Keratinocyte (primary cell): Measurements from ENCODE around the gene NBEAL2. TPM values are rescaled to one million over a fixed set of nuclear protein-coding genes. Genes with fewer than 3 reads are reported as not detected.

Experiments used
- DNase-seq: peaks from one replicate; pipeline ENCODE4 v3.0.0-alpha.2; 2011; ENCODE audit warnings: low read depth, missing footprints, low spot score
- FAIRE-seq: peaks from 2 replicates; lab custom pipeline; 2011; peaks lifted over from hg19 to GRCh38; lab: Jason Lieb, UNC
- H2AFZ ChIP-seq: 2 replicates; pipeline ENCODE4 v1.6.0; 2012; ENCODE audit warnings: low read length, control low read depth, inconsistent platforms; ENCODE audit not compliant: control insufficient read depth
- H3K27ac ChIP-seq: 2 replicates; pipeline ENCODE4 v1.5.1; 2011; ENCODE audit warnings: low read length; ENCODE audit not compliant: control insufficient read depth, insufficient read depth
- H3K27me3 ChIP-seq: 3 replicates; pipeline ENCODE4 v1.6.0; 2011; ENCODE audit warnings: low read length; ENCODE audit not compliant: control insufficient read depth, insufficient read depth; ENCODE audit errors: extremely low read depth
- H3K36me3 ChIP-seq, 2 experiments: 2 replicates in 1 of 2; 3 replicates in 1 of 2; pipeline ENCODE4 v1.5.1; 2011; ENCODE audit warnings: low read length in 2 of 2, mild to moderate bottlenecking in 1 of 2; ENCODE audit not compliant: control insufficient read depth in 2 of 2, insufficient read depth in 2 of 2; ENCODE audit errors: extremely low read depth in 1 of 2
- H3K4me1 ChIP-seq: 3 replicates; pipeline ENCODE4 v1.5.1; 2011; ENCODE audit warnings: low read length; ENCODE audit not compliant: control insufficient read depth, insufficient read depth; ENCODE audit errors: extremely low read depth
- H3K4me2 ChIP-seq: 3 replicates; pipeline ENCODE4 v1.6.0; 2011; ENCODE audit warnings: low read depth, low read length; ENCODE audit not compliant: control insufficient read depth, insufficient read depth; ENCODE audit errors: extremely low read depth
- H3K4me3 ChIP-seq, 3 experiments: fragments of 200-600 bp in 1 of 3; sonication (generic) in 1 of 3; 2 replicates in 2 of 3; 3 replicates in 1 of 3; pipeline ENCODE4 v1.5.1; 2011 to 2016; ENCODE audit warnings: low read length in 3 of 3, mild to moderate bottlenecking in 3 of 3, control low read depth in 2 of 3, inconsistent platforms in 1 of 3, low read depth in 1 of 3, mixed read lengths in 1 of 3, mixed run types in 1 of 3, moderate library complexity in 1 of 3; ENCODE audit not compliant: control insufficient read depth in 2 of 3, insufficient read depth in 2 of 3; ENCODE audit errors: extremely low read depth in 1 of 3
- H3K79me2 ChIP-seq: 2 replicates; pipeline ENCODE4 v1.6.0; 2012; ENCODE audit warnings: low read length; ENCODE audit not compliant: control insufficient read depth, insufficient read depth
- H3K9ac ChIP-seq: 3 replicates; pipeline ENCODE4 v1.6.0; 2011; ENCODE audit warnings: low read length; ENCODE audit not compliant: control insufficient read depth, insufficient read depth; ENCODE audit errors: extremely low read depth
- H3K9me1 ChIP-seq: 3 replicates; pipeline ENCODE4 v1.6.0; 2011; ENCODE audit warnings: low read length; ENCODE audit not compliant: control insufficient read depth, insufficient read depth; ENCODE audit errors: extremely low read depth
- H3K9me3 ChIP-seq: 2 replicates; pipeline ENCODE4 v1.5.1; 2012; ENCODE audit warnings: low read depth, low read length; ENCODE audit not compliant: control insufficient read depth
- H4K20me1 ChIP-seq: 3 replicates; pipeline ENCODE4 v1.6.0; 2011; ENCODE audit warnings: low read length; ENCODE audit not compliant: control insufficient read depth, insufficient read depth; ENCODE audit errors: extremely low read depth
- EZH2 ChIP-seq: IDR thresholded peaks from one replicate; pipeline ENCODE4 v1.6.1; 2012; ENCODE audit warnings: inconsistent platforms, mild to moderate bottlenecking, low read length, moderate library complexity
- dilution Hi-C: fragments of 300-500 bp; cut with MboI; formaldehyde crosslinking; loops from one replicate; pipeline ENCODE4 v1.7.0; 2020; ENCODE audit warnings: low sequenced_read_pairs; ENCODE audit not compliant: extremely low pct_ligation_motif_present
- polyA plus RNA-seq, 5 experiments: library from polyadenylated mRNA; depleted of rRNA in 3 of 5; stranded (reverse) in 3 of 5; stranded (forward) in 1 of 5; unstranded in 1 of 5; fragments of >200 nt; gene quantifications; 1 replicate in 1 of 5; 2 replicates in 3 of 5; 3 replicates in 1 of 5; pipeline versions ENCODE4 v1.2.1 to v1.2.3, GENCODE V29; 2011 to 2012; ENCODE audit warnings: missing spikeins in 2 of 5, low read depth in 1 of 5, low replicate concordance in 1 of 5
- TF ChIP-seq, protein P1 (sequence below), 3 experiments: IDR thresholded peaks in 1 of 3; conservative IDR thresholded peaks in 1 of 3; optimal IDR thresholded peaks in 1 of 3; 2 replicates in 2 of 3; 3 replicates in 1 of 3; pipeline versions ENCODE3 to v1.5.1; 2011; ENCODE audit warnings: low read length in 3 of 3, mild to moderate bottlenecking in 3 of 3, moderate library complexity in 2 of 3, control low read depth in 1 of 3, inconsistent platforms in 1 of 3; ENCODE audit not compliant: insufficient read depth in 2 of 3; ENCODE audit errors: extremely low read depth in 1 of 3

NBEAL2 gene
- polyA plus RNA-seq, 1 donor (not counting 4 experiments of a cell fraction or from before 2014, with no cell fraction given): 22.8 TPM

GRCh38 chr3:46970391-46971091 lies 8.9 kb upstream of the NBEAL2 start:
- Histone ChIP-seq H3K36me3 (peaks cover 20 to 25% of the 10 kb centered on the region in 2 experiments), H3K79me2 (peaks cover 96% of the 10 kb centered on the region), H3K9me3 (no peaks in the 10 kb centered on the region), H3K27ac (no peak overlapping the region), H3K9ac (no peak overlapping the region), H3K4me1 (peaks cover 24% of the 10 kb centered on the region), H2AFZ (no peak overlapping the region), H3K9me1 (peaks cover 5% of the 10 kb centered on the region), H4K20me1 (peaks cover 47% of the 10 kb centered on the region), H3K4me3 (no peak overlapping the region), H3K27me3 (no peaks in the 10 kb centered on the region), H3K4me2 (no peak overlapping the region)
- FAIRE-seq: no peak
- TF ChIP-seq, protein P1, sequence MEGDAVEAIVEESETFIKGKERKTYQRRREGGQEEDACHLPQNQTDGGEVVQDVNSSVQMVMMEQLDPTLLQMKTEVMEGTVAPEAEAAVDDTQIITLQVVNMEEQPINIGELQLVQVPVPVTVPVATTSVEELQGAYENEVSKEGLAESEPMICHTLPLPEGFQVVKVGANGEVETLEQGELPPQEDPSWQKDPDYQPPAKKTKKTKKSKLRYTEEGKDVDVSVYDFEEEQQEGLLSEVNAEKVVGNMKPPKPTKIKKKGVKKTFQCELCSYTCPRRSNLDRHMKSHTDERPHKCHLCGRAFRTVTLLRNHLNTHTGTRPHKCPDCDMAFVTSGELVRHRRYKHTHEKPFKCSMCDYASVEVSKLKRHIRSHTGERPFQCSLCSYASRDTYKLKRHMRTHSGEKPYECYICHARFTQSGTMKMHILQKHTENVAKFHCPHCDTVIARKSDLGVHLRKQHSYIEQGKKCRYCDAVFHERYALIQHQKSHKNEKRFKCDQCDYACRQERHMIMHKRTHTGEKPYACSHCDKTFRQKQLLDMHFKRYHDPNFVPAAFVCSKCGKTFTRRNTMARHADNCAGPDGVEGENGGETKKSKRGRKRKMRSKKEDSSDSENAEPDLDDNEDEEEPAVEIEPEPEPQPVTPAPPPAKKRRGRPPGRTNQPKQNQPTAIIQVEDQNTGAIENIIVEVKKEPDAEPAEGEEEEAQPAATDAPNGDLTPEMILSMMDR (optimal IDR thresholded peaks at IDR 0.05 in 1 of 3, IDR thresholded peaks at IDR 0.05 in 1 of 3, conservative IDR thresholded peaks at IDR 0.05 in 1 of 3; ENCODE audit: extremely low read depth in 1 of 3, insufficient read depth in 2 of 3, low read length in 3 of 3): no peak
- TF ChIP-seq EZH2: no peak
- DNase-seq: no peak
- dilution Hi-C loops: no loop called here

- FAIRE-seq (no peak), DNase-seq (no peak)
- dilution Hi-C loops: no loop called here
- Histone ChIP-seq H3K4me2 (no peak overlapping the region), H3K9me3 (no peaks in the 10 kb centered on the region), H3K9me1 (peaks cover 5% of the 10 kb centered on the region), H3K27me3 (no peaks in the 10 kb centered on the region), H3K27ac (no peak overlapping the region), H3K36me3 (peaks cover 18 to 21% of the 10 kb centered on the region in 2 experiments), H3K4me3 (no peak overlapping the region), H4K20me1 (peaks cover 45% of the 10 kb centered on the region), H3K9ac (no peak overlapping the region), H3K4me1 (peaks cover 22% of the 10 kb centered on the region), H3K79me2 (peaks cover 96% of the 10 kb centered on the region), H2AFZ (no peak overlapping the region)
- TF ChIP-seq, protein P1 (optimal IDR thresholded peaks at IDR 0.05 in 1 of 3, IDR thresholded peaks at IDR 0.05 in 1 of 3, conservative IDR thresholded peaks at IDR 0.05 in 1 of 3; ENCODE audit: extremely low read depth in 1 of 3, insufficient read depth in 2 of 3, low read length in 3 of 3): no peak
- no peak for TF ChIP-seq EZH2
These were observed 8.3 kb upstream of the NBEAL2 start for GRCh38 chr3:46971151-46971550.
